ENCODE data around the gene KIAA0408. TPM values are rescaled to one million over a fixed set of nuclear protein-coding genes. Genes with fewer than 3 reads are reported as not detected.

The KIAA0408 gene
- total RNA-seq, 1 experiment from 2014 or later = 0.04 TPM

- H3K4me1 ChIP-seq (ENCODE audit: insufficient read depth, low read length) = peaks cover 53% of the 10 kb centered on the region
- ChIA-PET POLR2A (ENCODE audit: unreplicated experiment) (interaction anchor here (0.5 kb wide), 1 partner anchor 252 kb away, joined by 8 read pairs; no protein-coding TSS in a partner anchor), CTCF (interaction anchor here (0.6 to 1.2 kb wide), 2 partner anchors 33 to 217 kb away, joined by 3 to 4 read pairs; partner anchors contain the start of gene RNF146)
- H3K9me3 ChIP-seq (ENCODE audit: low read length) = no peaks in the 10 kb centered on the region
- no peaks in the 10 kb centered on the region for H3K27me3 ChIP-seq (ENCODE audit: low read length)
- DNase-seq = no peak
- no peak overlapping the region; the same call in 1 of the 2 replicates for H3K9ac ChIP-seq (ENCODE audit: low read length)
- no peaks in the 10 kb centered on the region for H3K79me2 ChIP-seq (ENCODE audit: low read length)
- TF ChIP-seq EZH2 (IDR thresholded peaks at IDR 0.05; ENCODE audit: low read length, unreplicated experiment) = no peak
- peak overlapping the region; percentile 69 for H3K27ac ChIP-seq (ENCODE audit: low read length)
- H3K4me3 ChIP-seq (ENCODE audit: low read length) = peak overlapping the region; percentile 50
- no peaks in the 10 kb centered on the region for H3K9me2 ChIP-seq (replicated peaks; ENCODE audit: low read length)
- no peaks in the 10 kb centered on the region for H3F3A ChIP-seq (ENCODE audit: low read length, unreplicated experiment)
- no peaks in the 10 kb centered on the region for H3K36me3 ChIP-seq (ENCODE audit: low read depth, low read length)
- H3K4me2 ChIP-seq (ENCODE audit: low read length) = peak overlapping the region; percentile 78
- intact Hi-C loops (cut with micrococcal nuclease) = loop anchor here (5.0 kb wide), 1 partner anchor 34 kb away; the partner anchor contains the start of gene MTCL3
- ATAC-seq = no peak
- no peaks in the 10 kb centered on the region for H4K20me1 ChIP-seq (ENCODE audit: low read length)
- BruUV-seq (replicated peaks) = no TSS peak
- peak overlapping the region; percentile 66; the same call in 1 of the 2 replicates for H2AFZ ChIP-seq (ENCODE audit: low read length)
Measured at GRCh38 chr6:127483399-127484055, 24.3 kb upstream of the KIAA0408 start.

GRCh38 chr6:127482325-127482724 lies 23.1 kb upstream of the KIAA0408 start:
- H3K9me3 ChIP-seq (ENCODE audit: low read length) = no peaks in the 10 kb centered on the region
- H4K20me1 ChIP-seq (ENCODE audit: low read length) = no peaks in the 10 kb centered on the region
- no peak overlapping the region for H2AFZ ChIP-seq (ENCODE audit: low read length)
- peak overlapping the region; percentile 45 for H3K4me2 ChIP-seq (ENCODE audit: low read length)
- H3K4me1 ChIP-seq (ENCODE audit: insufficient read depth, low read length) = peaks cover 53% of the 10 kb centered on the region
- H3K27me3 ChIP-seq (ENCODE audit: low read length) = no peaks in the 10 kb centered on the region
- intact Hi-C loops (cut with micrococcal nuclease) = loop anchor here (5.0 kb wide), 1 partner anchor 35 kb away; the partner anchor contains the start of gene MTCL3
- CTCF ChIA-PET = interaction anchor here (1.2 kb wide), 1 partner anchor 34 kb away, joined by 3 read pairs; no protein-coding TSS in a partner anchor
- H3K79me2 ChIP-seq (ENCODE audit: low read length) = no peaks in the 10 kb centered on the region
- H3F3A ChIP-seq (ENCODE audit: low read length, unreplicated experiment) = no peaks in the 10 kb centered on the region
- BruUV-seq (replicated peaks) = no TSS peak
- H3K9me2 ChIP-seq (replicated peaks; ENCODE audit: low read length) = no peaks in the 10 kb centered on the region
- no peaks in the 10 kb centered on the region for H3K36me3 ChIP-seq (ENCODE audit: low read depth, low read length)
- no peak for DNase-seq
- no peak for ATAC-seq
- no peak overlapping the region for H3K4me3 ChIP-seq (ENCODE audit: low read length)
- TF ChIP-seq CTCF (conservative IDR thresholded peaks at IDR 0.05; ENCODE audit: low read depth, low read length) = no peak
- TF ChIP-seq EZH2phosphoT487 (IDR thresholded peaks at IDR 0.05; ENCODE audit: borderline replicate concordance, low read length) = no peak
- no peak for TF ChIP-seq EZH2 (IDR thresholded peaks at IDR 0.05; ENCODE audit: low read length, unreplicated experiment)
- POLR2A ChIA-PET (ENCODE audit: unreplicated experiment) = no interaction called here
- no peak overlapping the region; the same call in 1 of the 2 replicates for H3K9ac ChIP-seq (ENCODE audit: low read length)
- H3K27ac ChIP-seq (ENCODE audit: low read length) = peak overlapping the region; percentile 45

- Histone ChIP-seq H3K36me3 (ENCODE audit: low read depth, low read length) (no peaks in the 10 kb centered on the region), H3K9me2 (replicated peaks; ENCODE audit: low read length) (no peaks in the 10 kb centered on the region), H3K9me3 (ENCODE audit: low read length) (no peaks in the 10 kb centered on the region), H3K4me1 (ENCODE audit: insufficient read depth, low read length) (peaks cover 53% of the 10 kb centered on the region), H3F3A (ENCODE audit: low read length, unreplicated experiment) (no peaks in the 10 kb centered on the region), H3K27ac (ENCODE audit: low read length) (peak overlapping the region; percentile 45), H3K9ac (ENCODE audit: low read length) (no peak overlapping the region), H4K20me1 (ENCODE audit: low read length) (no peaks in the 10 kb centered on the region), H3K27me3 (ENCODE audit: low read length) (no peaks in the 10 kb centered on the region), H2AFZ (ENCODE audit: low read length) (no peak overlapping the region), H3K79me2 (ENCODE audit: low read length) (no peaks in the 10 kb centered on the region), H3K4me3 (ENCODE audit: low read length) (no peak overlapping the region), H3K4me2 (ENCODE audit: low read length) (peak overlapping the region; percentile 45)
- intact Hi-C loops (cut with micrococcal nuclease) = loop anchor here (5.0 kb wide), 1 partner anchor 36 kb away; the partner anchor contains the start of gene MTCL3
- ChIA-PET CTCF (no interaction called here), POLR2A (ENCODE audit: unreplicated experiment) (no interaction called here)
- TF ChIP-seq EZH2phosphoT487 (IDR thresholded peaks at IDR 0.05; ENCODE audit: borderline replicate concordance, low read length) = no peak
- TF ChIP-seq EZH2 (IDR thresholded peaks at IDR 0.05; ENCODE audit: low read length, unreplicated experiment) = no peak
- TF ChIP-seq CTCF (conservative IDR thresholded peaks at IDR 0.05; ENCODE audit: low read depth, low read length) = no peak
- DNase-seq (peak; percentile 68), ATAC-seq (peak; percentile 42)
- BruUV-seq (replicated peaks) = no TSS peak
Measured at GRCh38 chr6:127481628-127482027, 22.4 kb upstream of the KIAA0408 start.
